HL-60 (cell line): ENCODE results near the gene ARF1.

Experiments
- DNase-seq, 2 experiments: peaks; one replicate each; pipeline ENCODE4 v3.0.0-alpha.2; 2010 to 2020; ENCODE audit warnings: low read depth in 1 of 2, low spot score in 1 of 2
- H3K27ac ChIP-seq: fragments of 250-450 bp; sonication (Bioruptor Pico); replicated peaks from 2 replicates; pipeline ENCODE4 v1.5.1; 2020; ENCODE audit warnings: mild to moderate bottlenecking, moderate library complexity
- H3K27me3 ChIP-seq: fragments of 250-450 bp; sonication (Bioruptor Pico); 2 replicates; pipeline ENCODE4 v1.5.1; 2021; ENCODE audit warnings: mild to moderate bottlenecking, moderate library complexity; ENCODE audit not compliant: insufficient read depth, poor library complexity, severe bottlenecking
- H3K4me3 ChIP-seq: replicated peaks from 2 replicates; pipeline ENCODE4 v1.5.1; 2011; ENCODE audit warnings: mild to moderate bottlenecking, control low read depth, low read length; ENCODE audit not compliant: insufficient read depth
- CTCF ChIP-seq: IDR thresholded peaks from one replicate; pipeline ENCODE4 v1.5.1; 2011; ENCODE audit warnings: low read length, control low read depth, inconsistent platforms; ENCODE audit not compliant: insufficient read depth
- GABPA ChIP-seq: IDR thresholded peaks from 2 replicates; pipeline ENCODE4 v1.6.1; 2012; ENCODE audit warnings: low read depth
- POLR2AphosphoS5 ChIP-seq: IDR thresholded peaks from 2 replicates; pipeline ENCODE4 v1.6.1; 2012; ENCODE audit warnings: low read depth
- SPI1 ChIP-seq: IDR thresholded peaks from 2 replicates; pipeline ENCODE4 v1.6.1; 2012; ENCODE audit warnings: low read depth, mild to moderate bottlenecking, borderline replicate concordance
- TF ChIP-seq, protein P1 (sequence below): IDR thresholded peaks from 2 replicates; pipeline ENCODE4 v1.6.1; 2012; ENCODE audit warnings: low read depth; ENCODE audit not compliant: insufficient replicate concordance

ARF1 gene

GRCh38 chr1:228083871-228084278 is 1.4 kb downstream of the ARF1 start:
- TF ChIP-seq POLR2AphosphoS5 (peak; percentile 12; the same call in 1 of the 2 replicates), CTCF (no peak)
- peak overlapping the region; percentile 93 for H3K27ac ChIP-seq
- DNase-seq: no peak
- no peaks in the 10 kb centered on the region for H3K27me3 ChIP-seq
- H3K4me3 ChIP-seq: peak overlapping the region; percentile 73

GRCh38 chr1:228084325-228084724 is 1.8 kb downstream of the ARF1 start:
- TF ChIP-seq GABPA: no peak
- TF ChIP-seq, protein P1, sequence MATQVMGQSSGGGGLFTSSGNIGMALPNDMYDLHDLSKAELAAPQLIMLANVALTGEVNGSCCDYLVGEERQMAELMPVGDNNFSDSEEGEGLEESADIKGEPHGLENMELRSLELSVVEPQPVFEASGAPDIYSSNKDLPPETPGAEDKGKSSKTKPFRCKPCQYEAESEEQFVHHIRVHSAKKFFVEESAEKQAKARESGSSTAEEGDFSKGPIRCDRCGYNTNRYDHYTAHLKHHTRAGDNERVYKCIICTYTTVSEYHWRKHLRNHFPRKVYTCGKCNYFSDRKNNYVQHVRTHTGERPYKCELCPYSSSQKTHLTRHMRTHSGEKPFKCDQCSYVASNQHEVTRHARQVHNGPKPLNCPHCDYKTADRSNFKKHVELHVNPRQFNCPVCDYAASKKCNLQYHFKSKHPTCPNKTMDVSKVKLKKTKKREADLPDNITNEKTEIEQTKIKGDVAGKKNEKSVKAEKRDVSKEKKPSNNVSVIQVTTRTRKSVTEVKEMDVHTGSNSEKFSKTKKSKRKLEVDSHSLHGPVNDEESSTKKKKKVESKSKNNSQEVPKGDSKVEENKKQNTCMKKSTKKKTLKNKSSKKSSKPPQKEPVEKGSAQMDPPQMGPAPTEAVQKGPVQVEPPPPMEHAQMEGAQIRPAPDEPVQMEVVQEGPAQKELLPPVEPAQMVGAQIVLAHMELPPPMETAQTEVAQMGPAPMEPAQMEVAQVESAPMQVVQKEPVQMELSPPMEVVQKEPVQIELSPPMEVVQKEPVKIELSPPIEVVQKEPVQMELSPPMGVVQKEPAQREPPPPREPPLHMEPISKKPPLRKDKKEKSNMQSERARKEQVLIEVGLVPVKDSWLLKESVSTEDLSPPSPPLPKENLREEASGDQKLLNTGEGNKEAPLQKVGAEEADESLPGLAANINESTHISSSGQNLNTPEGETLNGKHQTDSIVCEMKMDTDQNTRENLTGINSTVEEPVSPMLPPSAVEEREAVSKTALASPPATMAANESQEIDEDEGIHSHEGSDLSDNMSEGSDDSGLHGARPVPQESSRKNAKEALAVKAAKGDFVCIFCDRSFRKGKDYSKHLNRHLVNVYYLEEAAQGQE: no peak
- TF ChIP-seq POLR2AphosphoS5: no peak
- TF ChIP-seq CTCF: no peak
- no peak for TF ChIP-seq SPI1
- H3K27me3 ChIP-seq: no peaks in the 10 kb centered on the region
- DNase-seq: peak in 1 of 2 experiments; percentile 80
- H3K4me3 ChIP-seq: peak overlapping the region; percentile 73
- peak overlapping the region; percentile 93 for H3K27ac ChIP-seq

DNA sequence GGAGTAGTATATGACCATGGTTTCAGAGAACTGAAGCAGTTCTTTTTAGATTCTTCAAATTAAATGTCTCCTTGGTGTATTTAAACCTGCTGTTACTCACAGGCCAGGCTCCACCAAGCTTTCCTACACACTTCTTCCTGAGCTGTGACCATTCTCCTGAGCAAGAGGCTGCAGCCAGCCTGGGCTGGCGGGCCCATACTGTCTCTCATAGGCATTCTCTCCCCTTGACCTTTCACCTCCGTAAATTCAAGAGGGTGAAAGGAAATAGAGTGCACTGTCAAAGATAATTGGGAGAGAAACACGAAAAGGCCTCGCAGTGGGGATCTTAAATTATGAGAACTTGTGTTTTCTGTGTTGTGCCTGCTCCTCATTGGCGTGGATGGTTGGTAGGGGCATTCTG is 2.3 kb downstream of the ARF1 start:
- no peaks in the 10 kb centered on the region for H3K27me3 ChIP-seq
- H3K4me3 ChIP-seq: peak overlapping the region; percentile 73
- no peak for DNase-seq
- no peak for TF ChIP-seq SPI1
- TF ChIP-seq POLR2AphosphoS5: no peak
- TF ChIP-seq, protein P1: no peak
- no peak for TF ChIP-seq CTCF
- TF ChIP-seq GABPA: no peak
- H3K27ac ChIP-seq: peak overlapping the region; percentile 17; the same call in 1 of the 2 replicates

DNA sequence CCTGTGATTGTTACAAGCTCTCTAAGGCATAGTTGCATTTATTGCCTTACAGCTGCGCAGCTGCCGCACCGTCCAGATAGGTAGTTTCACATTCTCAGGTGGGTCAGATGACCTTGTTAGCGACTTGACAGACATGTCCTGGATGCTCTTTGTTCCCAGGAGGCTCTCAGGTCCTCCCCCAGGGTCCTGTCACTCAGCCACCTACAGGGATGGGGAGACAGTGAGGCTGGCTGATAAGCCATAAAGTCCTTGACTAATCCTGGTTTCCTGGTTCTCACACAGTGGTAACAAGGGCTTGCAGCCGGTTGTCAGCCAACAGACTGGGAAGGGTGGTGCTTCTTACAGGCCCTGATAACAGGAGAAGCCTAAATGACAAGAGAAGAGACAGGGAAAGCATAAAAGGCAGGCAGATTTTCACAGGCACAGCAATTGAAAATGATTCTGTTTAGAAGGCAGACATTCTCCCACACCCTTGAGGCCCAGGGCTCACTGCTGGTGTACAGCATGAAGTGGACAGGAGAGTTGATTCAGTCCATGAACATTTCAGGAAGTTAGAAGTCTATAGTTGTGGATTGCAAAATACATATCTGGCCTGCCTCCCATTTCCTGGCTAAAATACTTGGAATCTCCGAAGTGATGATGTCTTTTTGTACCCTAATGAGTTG is 2.9 kb downstream of the ARF1 start:
- Histone ChIP-seq H3K27ac (no peak overlapping the region; the same call in 1 of the 2 replicates), H3K27me3 (no peaks in the 10 kb centered on the region), H3K4me3 (peak overlapping the region; percentile 73)
- no peak for DNase-seq
- TF ChIP-seq CTCF: no peak
- TF ChIP-seq POLR2AphosphoS5: no peak
- no peak for TF ChIP-seq GABPA
- TF ChIP-seq SPI1: no peak
- TF ChIP-seq, protein P1: no peak
